Nephron (organoid): Measurements from ENCODE around the gene CERK.

ENCODE experiments used
- H3K27ac Mint-ChIP-seq, 3 experiments: 2 replicates each; pipeline ENCODE4 v1.8.0; 2020; ENCODE audit warnings: mixed read lengths in 3 of 3, mild to moderate bottlenecking in 2 of 3, moderate library complexity in 1 of 3
- H3K27me3 Mint-ChIP-seq: 2 replicates; pipeline ENCODE4 v1.8.0; 2021; ENCODE audit warnings: low read depth, mild to moderate bottlenecking, moderate library complexity, mixed read lengths
- H3K36me3 Mint-ChIP-seq: 2 replicates; pipeline ENCODE4 v1.8.0; 2020; ENCODE audit warnings: low read depth, mixed read lengths
- H3K4me1 Mint-ChIP-seq: 2 replicates; pipeline ENCODE4 v1.8.0; 2020; ENCODE audit warnings: mixed read lengths
- H3K4me3 Mint-ChIP-seq, 3 experiments: 2 replicates each; pipeline ENCODE4 v1.8.0; 2020; ENCODE audit warnings: mild to moderate bottlenecking in 3 of 3, mixed read lengths in 3 of 3, moderate library complexity in 2 of 3
- H3K9me3 Mint-ChIP-seq: 2 replicates; pipeline ENCODE4 v1.8.0; 2020; ENCODE audit warnings: mixed read lengths
- CTCF ChIP-seq, 3 experiments: fragments of 200-600 bp; sonication (generic); IDR thresholded peaks; one replicate each; pipeline ENCODE4 v1.5.0; 2021; ENCODE audit warnings: antibody characterized with exemption in 3 of 3; ENCODE audit not compliant: unreplicated experiment in 3 of 3

The CERK gene

GRCh38 chr22:46739094-46739870 lies 1.2 kb upstream of the CERK start:
- Mint-ChIP-seq H3K27ac (peak overlapping the region; percentile 68 to 90 (median 86)), H3K9me3 (no peaks in the 10 kb centered on the region), H3K36me3 (no peaks in the 10 kb centered on the region), H3K4me1 (peaks cover 31% of the 10 kb centered on the region), H3K4me3 (peak overlapping the region; percentile 86 to 95 (median 91)), H3K27me3 (peaks cover 3% of the 10 kb centered on the region)
- TF ChIP-seq CTCF (IDR thresholded peaks at IDR 0.05; ENCODE audit: unreplicated experiment in 3 of 3), result peak in 1 of 3 experiments; percentile 24

- H3K9me3 Mint-ChIP-seq, result no peaks in the 10 kb centered on the region
- TF ChIP-seq CTCF (IDR thresholded peaks at IDR 0.05; ENCODE audit: unreplicated experiment in 3 of 3), result no peak
- peaks cover 3% of the 10 kb centered on the region for H3K27me3 Mint-ChIP-seq
- no peaks in the 10 kb centered on the region for H3K36me3 Mint-ChIP-seq
- H3K4me1 Mint-ChIP-seq, result peaks cover 35% of the 10 kb centered on the region
- peak overlapping the region; percentile 68 to 90 (median 86) for H3K27ac Mint-ChIP-seq
- peak overlapping the region; percentile 86 to 95 (median 91) for H3K4me3 Mint-ChIP-seq
Observed at GRCh38 chr22:46738647-46739093, 618 bp upstream of the CERK start.

GRCh38 chr22:46737105-46737975 lies 712 bp downstream of the CERK start:
- peak overlapping the region; percentile 96 to 97 (median 97) for H3K4me3 Mint-ChIP-seq
- H3K27ac Mint-ChIP-seq, result peak overlapping the region; percentile 67 to 85 (median 82)
- no peaks in the 10 kb centered on the region for H3K36me3 Mint-ChIP-seq
- H3K9me3 Mint-ChIP-seq, result no peaks in the 10 kb centered on the region
- TF ChIP-seq CTCF (IDR thresholded peaks at IDR 0.05; ENCODE audit: unreplicated experiment in 3 of 3), result no peak
- peaks cover 35% of the 10 kb centered on the region for H3K4me1 Mint-ChIP-seq
- no peaks in the 10 kb centered on the region for H3K27me3 Mint-ChIP-seq

- Mint-ChIP-seq H3K4me1 (peaks cover 38% of the 10 kb centered on the region), H3K27me3 (no peaks in the 10 kb centered on the region), H3K9me3 (no peaks in the 10 kb centered on the region), H3K36me3 (no peaks in the 10 kb centered on the region), H3K4me3 (peak overlapping the region; percentile 96 to 97 (median 97)), H3K27ac (peak overlapping the region; percentile 27 to 82 (median 67))
- no peak for TF ChIP-seq CTCF (IDR thresholded peaks at IDR 0.05; ENCODE audit: unreplicated experiment in 3 of 3)
Observed at GRCh38 chr22:46736705-46737104, 1.3 kb downstream of the CERK start.

- no peaks in the 10 kb centered on the region for H3K36me3 Mint-ChIP-seq
- no peaks in the 10 kb centered on the region for H3K9me3 Mint-ChIP-seq
- H3K27ac Mint-ChIP-seq, result peak overlapping the region; percentile 67 to 82 (median 70)
- peak overlapping the region; percentile 96 to 97 (median 97) for H3K4me3 Mint-ChIP-seq
- no peaks in the 10 kb centered on the region for H3K27me3 Mint-ChIP-seq
- TF ChIP-seq CTCF (IDR thresholded peaks at IDR 0.05; ENCODE audit: unreplicated experiment in 3 of 3), result no peak
- H3K4me1 Mint-ChIP-seq, result peaks cover 43% of the 10 kb centered on the region
Observed at GRCh38 chr22:46735747-46736608, 2.1 kb downstream of the CERK start.
